ENCODE results near the gene RMND5A.
"Not testable (repeated sequence)": the region's sequence is repeated elsewhere in the genome, so short reads cannot be mapped to it uniquely, and the experiment has no call there.

Gene RMND5A

DNA sequence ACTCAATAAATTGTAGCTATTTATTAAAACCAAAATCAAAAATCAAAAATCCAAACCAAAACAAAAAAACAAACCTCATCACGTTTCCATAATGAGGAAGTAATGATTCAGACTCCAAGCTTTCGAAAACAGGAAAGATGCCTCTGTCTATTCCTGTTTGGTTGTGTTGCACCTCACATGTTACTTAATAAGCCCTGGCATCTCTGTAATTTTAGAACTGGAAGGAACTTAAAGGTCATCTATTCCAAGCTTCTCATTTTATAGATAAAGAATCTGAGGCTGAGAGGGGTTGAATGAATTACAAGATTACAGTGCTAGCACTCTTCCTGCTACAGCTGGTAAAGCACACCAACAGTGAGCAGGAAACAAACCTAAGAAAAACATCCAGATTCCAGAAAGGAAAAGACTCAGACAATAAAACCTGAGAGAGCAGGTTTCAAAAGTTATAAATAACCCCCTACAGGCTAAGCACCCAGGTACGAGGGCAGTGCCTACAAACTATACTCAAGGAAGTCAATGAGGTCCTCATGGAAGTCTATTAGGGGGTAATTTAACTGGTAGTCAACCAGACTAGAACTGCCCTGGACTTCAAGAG is 5.4 kb upstream of the RMND5A start:
- not testable (repeated sequence) for DNase-seq (ENCODE audit: extremely low read depth in 1 of 2, low read depth in 1 of 2)

DNA sequence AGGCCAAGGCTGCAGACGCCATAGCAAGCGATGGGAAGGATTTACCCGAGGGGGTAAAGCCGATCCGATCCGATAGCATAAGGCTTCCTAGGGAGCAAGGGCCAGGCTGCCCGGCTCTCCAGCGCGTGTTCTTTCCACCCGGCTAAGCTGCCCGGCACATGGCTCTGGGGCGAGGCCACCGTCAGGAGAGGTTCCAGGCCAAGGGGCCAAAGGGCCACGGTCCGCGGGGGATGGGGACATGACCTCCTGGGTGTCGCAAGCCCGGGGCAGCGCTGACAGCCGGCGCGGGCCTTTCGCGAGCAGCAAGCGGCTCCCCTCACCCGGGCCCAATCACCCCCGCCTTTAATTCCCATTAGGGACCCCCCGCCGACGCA is 841 bp upstream of the RMND5A start:
- DNase-seq (ENCODE audit: extremely low read depth in 1 of 2, low read depth in 1 of 2): not testable (repeated sequence)

DNA sequence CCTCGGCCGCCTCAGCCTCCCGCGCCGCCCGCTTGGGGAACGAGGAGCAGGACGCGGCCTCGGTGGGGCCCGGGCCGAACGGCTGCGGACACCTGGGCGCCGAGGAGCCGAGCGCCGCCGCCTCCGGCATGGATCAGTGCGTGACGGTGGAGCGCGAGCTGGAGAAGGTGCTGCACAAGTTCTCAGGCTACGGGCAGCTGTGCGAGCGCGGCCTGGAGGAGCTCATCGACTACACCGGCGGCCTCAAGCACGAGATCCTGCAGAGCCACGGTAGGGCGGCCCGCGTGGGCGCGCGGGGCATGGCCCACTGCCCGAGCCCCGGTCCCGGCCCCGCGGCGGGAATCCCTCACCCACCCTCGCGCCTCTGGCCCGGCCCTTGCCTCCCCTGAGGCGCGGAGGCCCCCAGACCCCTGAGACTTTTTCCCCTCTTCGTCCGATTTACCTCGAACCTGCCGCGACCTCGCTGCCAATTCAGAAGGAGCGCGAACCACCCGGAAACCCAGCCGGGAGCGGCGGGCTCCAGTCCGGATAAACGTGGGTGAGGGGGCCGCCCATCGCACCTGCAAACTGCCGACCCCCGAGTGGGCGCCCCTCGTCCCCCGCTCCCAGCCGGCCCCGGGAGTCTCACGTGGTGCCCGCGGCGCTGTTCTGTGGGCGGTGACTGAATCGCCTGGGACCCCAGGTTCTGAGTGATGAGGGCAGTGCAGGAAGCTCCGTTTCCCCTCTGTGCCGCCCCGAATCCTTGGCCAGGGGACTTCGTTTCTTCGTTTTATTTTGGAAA is 639 bp downstream of the RMND5A start:
- peak; percentile 27 to 30 for DNase-seq (ENCODE audit: extremely low read depth in 1 of 2, low read depth in 1 of 2)

DNA sequence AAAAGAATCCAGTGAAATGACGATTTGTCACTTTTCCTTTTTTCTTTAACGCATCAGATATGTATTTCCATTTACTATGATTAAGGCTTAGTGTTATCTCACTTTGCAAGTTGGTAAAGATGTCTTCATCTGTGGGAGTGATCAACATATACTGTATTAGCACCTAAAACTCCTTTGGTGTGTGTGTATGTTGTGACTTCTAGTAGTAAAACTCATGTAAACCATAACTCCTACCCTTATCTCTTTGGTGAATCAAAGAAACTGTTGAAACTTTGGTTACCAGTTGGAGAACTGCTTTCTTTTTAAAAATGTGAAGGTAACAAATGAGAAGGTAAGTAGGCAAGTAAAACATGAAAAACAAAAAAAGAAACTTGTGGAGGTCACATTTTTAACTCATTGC is 5.6 kb downstream of the RMND5A start:
- not testable (repeated sequence) for DNase-seq (ENCODE audit: extremely low read depth in 1 of 2, low read depth in 1 of 2)

DNA sequence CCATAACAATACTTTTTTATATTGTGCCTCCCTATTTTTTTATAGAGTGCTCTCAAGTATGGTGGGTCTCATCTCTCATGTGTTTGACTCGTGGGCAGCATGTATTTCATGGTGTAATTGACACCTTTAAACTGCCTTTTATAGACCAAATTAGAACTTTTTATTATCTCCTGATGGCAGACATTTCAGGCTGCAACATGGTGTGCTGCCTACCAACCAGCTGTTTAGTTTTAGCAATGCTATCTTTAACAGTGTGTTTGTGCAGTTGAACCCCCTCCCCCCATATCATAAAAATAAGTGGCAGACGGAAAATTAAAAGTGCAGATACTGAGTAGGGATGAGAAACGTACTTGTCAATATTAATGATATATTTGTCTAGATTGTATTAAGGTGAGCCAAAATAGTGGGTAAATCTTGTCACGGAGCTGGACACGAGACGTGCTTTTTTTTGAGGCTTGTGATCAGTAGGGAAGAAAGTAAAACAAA is 12.0 kb downstream of the RMND5A start:
- DNase-seq (ENCODE audit: extremely low read depth in 1 of 2, low read depth in 1 of 2): not testable (repeated sequence)

DNA sequence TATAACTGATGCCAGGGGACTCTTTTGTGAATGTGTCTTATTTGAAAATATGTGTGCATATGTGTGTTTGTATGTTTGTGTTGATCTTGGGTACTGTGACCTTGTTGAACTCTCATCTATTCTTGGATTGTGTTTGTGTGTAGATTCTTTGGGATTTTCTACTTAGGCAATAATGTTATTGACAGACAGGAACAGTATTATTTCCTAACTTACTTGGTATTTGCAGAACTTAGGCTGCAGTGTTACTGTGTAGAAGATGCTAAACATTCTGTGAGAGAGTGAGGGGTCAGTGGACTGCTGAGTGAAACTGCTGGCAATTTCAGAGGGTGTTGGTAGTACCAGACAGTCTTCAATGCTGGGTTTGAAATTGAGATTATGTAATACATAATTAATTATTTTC is 12.7 kb downstream of the RMND5A start:
- not testable (repeated sequence) for DNase-seq (ENCODE audit: extremely low read depth in 1 of 2, low read depth in 1 of 2)

DNA sequence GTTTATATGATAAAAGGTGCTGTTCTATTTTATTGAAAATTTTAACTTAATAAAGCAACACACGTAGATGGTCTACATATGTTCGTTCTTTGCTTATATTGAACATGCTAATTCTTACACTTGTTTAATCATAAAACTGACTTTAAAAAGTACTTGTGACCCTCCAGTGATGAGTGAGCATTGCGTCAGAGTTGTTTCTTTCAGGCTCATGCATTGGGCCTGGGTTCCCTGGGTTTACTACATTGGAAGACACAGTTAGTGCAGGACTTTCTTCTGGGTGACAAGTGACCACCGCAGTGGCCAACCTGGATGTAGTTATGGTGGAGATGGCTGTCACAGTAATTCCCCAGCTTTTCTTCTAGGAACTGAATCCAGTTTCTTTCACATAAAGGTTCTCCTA is 13.4 kb downstream of the RMND5A start:
- not testable (repeated sequence) for DNase-seq (ENCODE audit: extremely low read depth in 1 of 2, low read depth in 1 of 2)

DNA sequence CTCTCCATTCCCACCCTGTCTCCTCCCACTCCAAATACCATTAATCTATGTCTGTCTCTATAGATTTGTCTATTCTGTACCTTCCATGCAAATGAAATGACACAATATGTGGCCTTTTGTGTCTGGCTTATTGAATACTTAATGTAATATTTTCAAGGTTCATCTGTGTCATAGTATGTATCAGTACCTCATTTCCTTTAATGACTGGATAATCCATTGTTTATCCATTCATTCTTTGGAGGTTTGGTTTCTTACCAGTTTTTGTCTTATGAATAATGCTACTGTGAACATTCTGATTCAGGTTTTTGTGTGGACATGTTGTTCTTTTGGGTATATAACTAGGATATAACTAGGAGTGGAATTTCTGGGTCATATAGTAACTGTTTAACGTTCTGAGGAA is 14.8 kb downstream of the RMND5A start:
- not testable (repeated sequence) for DNase-seq (ENCODE audit: extremely low read depth in 1 of 2, low read depth in 1 of 2)

DNA sequence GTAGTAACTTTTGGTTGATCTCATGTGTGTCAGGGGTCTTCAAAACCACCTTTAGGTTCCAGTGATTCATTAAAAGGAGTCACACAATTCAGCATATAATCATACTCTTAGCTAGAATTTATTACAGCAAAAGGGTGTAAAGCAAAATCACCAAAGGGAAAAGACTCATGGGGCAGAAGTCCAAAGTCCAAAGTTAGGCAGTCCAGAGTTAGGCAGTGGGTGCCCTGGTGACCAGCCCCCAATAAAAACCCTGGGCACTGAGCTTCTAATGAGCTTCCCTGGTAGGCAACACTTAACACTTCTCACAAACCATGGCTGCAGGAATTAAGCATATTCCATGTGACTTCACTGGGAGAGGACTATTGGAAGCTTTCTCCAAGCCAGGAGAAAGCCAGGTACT is 19.4 kb downstream of the RMND5A start:
- not testable (repeated sequence) for DNase-seq (ENCODE audit: extremely low read depth in 1 of 2, low read depth in 1 of 2)

DNA sequence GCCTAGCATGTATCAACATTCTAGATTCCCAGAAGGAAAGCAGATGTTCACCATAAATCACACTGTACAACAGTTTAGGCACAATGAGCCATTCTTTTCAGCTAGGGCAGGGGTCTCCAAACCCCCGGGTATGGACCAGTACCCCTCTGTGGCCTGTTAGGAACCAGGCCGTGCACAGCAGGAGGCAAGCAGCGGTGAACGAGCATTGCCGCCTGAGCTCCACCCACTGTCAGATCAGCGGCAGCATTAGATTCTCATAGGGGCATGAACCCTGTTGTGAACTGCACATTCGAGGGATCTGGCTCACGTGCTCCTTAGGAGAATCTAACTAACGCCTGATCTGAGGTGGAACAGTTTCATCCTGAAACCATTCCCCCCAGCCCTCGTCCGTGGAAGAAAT is 19.8 kb downstream of the RMND5A start:
- not testable (repeated sequence) for DNase-seq (ENCODE audit: extremely low read depth in 1 of 2, low read depth in 1 of 2)

DNA sequence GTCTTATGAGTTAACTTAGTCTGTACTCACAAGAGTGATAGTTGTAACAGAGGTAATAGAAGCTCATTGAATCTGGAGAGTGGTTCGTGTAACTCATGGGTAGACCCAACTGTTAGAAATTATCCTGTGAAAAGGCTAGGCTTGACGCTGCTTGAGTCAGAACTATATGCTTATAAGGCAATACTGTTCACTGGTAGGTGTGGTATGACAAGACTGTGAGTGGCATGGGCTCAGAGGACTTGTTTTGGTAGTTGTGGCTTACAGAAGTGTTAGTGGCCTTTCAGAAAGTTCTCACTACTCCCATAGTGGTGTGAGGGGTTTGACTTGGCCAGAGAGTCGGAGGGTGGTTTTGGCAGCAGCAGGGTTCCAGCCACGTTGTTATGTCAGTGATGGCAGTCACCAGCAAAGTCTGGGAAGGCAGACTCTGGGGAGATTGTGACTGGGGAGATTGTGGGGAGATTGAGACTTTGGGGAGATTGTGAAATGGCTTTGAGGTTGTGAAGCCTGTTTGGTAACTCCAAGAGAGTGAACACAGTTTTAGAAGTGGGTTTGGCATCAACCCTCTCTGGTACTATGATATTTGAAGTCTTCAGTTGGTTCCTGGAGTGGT is 21.9 kb downstream of the RMND5A start:
- DNase-seq (ENCODE audit: extremely low read depth in 1 of 2, low read depth in 1 of 2): not testable (repeated sequence)

DNA sequence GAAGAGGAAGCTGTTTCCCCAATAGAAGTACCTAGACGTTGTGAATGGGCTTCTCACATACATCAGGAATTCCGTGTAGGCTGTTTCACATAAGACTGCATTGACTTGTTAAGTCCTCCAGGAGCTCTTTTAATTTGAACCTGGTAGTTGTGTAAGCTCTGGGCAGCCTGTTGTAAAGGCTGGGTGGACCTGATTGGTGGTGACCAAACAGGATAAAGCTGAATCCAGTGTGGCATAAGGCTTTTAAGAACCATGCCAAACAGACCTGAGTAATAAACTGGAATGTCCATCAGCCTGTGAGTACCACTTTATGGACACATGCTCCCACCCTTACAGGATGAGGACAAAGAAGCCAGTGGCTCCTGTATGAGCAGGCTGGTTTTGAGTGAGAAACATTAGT is 24.1 kb downstream of the RMND5A start:
- DNase-seq (ENCODE audit: extremely low read depth in 1 of 2, low read depth in 1 of 2): no peak

DNA sequence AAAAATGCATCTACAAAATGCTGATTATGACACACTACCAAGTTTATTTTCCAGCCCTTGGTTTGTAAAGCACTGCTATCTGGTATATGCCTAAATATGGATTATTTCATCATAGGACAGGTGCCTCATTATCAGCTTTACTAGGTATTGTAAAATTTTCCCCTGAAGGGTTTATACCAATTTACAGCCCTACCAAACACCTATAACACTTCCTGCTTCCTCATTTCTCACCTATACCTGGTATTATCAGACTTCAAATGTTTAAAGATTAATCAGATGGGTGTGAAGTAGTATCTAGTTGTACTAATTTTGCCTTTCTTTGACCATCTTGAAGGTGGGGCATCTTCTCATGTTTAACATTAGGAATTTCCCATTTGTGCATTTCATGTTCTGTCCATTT is 26.8 kb downstream of the RMND5A start:
- DNase-seq (ENCODE audit: extremely low read depth in 1 of 2, low read depth in 1 of 2): no peak

DNA sequence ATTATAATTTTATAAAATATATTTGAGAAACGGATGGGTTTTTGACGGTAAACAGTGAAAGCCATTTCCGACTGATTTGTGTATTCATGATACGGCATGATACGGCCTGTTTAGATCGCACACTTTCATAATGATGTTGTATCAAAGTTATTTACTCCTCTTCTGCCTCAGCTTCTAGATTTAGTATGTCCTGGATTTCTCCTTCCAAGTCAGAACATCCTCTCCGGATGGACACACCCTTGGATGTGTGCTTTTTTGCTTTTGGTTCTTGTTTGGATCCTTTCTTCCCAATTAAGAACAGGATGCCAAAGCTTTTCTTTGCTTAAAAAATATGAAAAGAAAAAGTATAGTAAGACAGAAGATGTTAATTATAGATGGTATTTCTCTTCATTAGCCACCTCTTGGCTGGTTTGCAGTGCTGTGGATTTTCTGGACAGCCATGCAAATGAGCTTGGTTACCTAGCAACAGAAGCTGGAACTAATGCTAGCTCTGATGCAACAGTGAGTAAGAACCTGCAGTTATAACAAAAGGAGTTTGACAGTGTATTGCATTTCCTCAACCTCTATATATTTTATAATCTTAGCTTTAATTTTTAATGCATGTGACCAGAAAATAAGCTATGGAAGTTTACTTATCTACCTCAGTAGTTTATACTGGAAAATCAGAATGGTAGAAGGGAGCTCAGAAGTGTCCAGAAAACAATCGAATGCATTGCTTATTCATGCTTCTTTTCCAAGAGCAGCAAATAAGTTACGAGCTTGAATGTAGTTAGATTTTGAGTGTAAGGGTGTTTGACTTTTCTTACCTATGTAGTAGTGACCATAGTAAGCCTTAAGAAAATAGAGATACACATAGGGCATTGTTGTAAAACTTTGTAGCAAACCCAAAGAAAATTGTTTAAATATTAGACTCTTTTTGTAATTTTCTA is 27.9 kb downstream of the RMND5A start:
- no peak for DNase-seq (ENCODE audit: extremely low read depth in 1 of 2, low read depth in 1 of 2)

DNA sequence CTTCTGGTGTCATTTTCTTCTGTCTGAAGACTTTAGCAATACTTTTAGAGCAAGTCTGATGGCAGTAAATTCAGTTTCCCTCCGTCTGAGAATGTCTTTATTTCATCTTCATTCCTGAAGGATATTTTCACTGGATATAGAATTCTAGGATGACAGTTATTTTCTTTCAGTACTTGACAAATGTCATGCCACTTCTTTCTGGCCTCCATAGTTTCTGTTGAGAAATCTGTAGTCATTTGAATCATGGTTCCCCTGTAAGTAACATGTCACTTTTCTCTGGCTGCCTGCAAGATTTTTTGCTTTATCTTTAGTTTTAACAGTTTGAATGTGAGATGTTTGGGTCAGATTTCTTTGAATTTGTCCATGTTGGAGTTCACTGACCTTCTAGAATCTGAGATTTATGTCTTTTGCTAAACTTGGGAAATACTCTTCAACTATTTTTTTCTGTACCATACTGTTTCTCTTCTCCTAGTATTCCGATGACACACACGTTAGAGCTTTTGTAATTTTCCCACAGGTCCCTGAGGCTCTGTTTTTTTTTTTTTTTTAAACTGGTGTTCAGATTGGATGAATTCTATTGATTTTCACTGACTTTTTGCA is 30.2 kb downstream of the RMND5A start:
- no peak for DNase-seq (ENCODE audit: extremely low read depth in 1 of 2, low read depth in 1 of 2)

DNA sequence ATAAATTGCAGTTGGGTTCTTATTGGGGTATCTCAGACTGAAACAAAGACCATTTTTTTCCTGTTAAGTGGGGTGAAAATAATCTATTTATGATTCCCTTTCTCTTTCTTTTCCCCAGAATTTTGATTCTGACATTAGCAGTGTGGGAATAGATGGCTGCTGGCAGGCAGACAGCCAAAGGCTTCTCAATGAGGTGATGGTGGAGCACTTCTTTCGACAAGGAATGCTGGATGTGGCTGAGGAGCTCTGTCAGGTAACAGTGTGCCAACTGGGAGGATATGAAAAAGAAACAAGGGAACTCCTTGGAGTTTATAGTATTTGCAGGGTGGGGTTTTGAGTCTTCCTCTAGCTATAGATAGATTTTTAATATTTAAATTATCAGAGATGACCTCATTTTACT is 31.7 kb downstream of the RMND5A start:
- no peak for DNase-seq (ENCODE audit: extremely low read depth in 1 of 2, low read depth in 1 of 2)

DNA sequence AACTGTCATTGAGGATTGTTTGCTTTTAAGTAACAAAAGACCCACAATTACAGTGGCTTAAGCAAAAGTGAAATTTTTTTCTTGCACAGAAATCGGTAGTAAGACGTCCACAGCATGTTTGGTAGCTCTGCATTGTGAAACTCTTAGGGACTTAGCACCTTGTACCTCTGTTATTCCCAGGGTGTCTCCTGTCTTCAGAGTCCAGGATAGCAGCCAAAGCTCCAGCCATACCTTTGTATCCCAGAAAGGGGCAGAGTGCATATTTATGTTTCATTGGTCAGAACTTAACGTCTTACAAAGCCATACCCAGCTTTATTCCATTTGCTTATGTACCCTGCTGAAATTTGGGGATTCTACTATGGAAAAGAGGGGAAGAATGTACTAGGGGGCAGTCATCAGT is 32.8 kb downstream of the RMND5A start:
- no peak for DNase-seq (ENCODE audit: extremely low read depth in 1 of 2, low read depth in 1 of 2)

DNA sequence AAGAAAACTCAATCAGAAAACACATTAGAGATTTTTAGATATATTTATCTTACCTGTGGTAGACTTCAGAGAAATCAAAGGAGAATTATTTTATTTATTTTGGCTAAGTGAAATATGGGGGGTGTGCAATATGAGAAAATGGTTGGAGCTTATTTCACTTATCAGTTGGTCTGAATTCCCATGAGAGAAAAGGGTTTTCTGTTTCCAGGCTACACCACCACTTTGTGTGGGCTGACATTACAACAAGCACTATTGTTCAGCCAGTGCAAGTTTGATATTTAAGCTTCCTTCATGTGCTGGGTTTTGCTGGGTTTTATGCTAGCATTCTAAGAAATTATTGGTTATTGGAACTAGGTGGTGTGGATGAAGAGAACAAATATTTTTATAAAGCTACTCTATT is 33.5 kb downstream of the RMND5A start:
- no peak for DNase-seq (ENCODE audit: extremely low read depth in 1 of 2, low read depth in 1 of 2)

DNA sequence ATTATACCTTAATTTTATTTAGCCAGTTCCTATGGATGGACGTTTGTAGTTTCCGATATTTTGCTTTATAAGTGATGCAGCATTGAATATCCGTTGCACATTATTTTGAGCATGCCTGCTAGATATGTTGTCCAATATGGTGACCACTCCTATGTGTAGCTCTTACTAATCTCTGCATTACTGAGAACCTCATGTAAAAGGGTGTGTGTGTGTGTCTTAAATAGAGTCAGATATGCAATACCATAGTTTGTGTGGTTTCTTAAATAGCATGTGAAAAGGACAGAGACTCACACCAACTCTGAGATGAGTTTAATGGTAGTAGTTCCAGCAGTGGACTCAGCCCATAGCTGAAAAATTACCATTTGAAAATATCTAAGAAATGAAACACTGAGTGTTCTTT is 38.3 kb downstream of the RMND5A start:
- no peak for DNase-seq (ENCODE audit: extremely low read depth in 1 of 2, low read depth in 1 of 2)

DNA sequence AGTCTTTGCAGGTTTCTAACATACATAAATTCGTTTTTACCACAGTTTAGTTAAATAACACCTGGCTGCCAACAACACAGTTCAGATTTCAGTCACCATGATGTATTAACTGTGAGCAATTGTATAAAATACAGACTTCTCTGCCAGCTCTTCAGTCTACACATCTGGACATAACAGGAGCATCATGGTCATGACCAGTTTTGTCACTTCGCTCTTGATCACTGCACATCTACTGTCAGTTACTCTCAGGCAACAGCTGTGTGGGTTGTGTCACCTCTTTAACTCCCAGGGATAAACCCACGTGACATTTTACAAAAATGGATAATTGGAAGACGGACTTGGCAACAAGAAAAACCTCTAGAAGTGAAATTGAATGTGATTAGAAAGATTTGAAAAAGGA is 40.3 kb downstream of the RMND5A start:
- no peak for DNase-seq (ENCODE audit: extremely low read depth in 1 of 2, low read depth in 1 of 2)
